GM23338 (cell line): ENCODE data around the gene GALNT1. TPM values are rescaled to one million over a fixed set of nuclear protein-coding genes. Genes with fewer than 3 reads are reported as not detected.

Experiments used
- ATAC-seq: fragments of 200-7000 bp; cut with Tn5 transposase; 3 replicates; pipeline ENCODE4 v1.9.1; 2020
- DNase-seq: peaks from one replicate; pipeline ENCODE4 v3.0.0-alpha.2; 2015; ENCODE audit warnings: low spot score
- H2AFZ ChIP-seq: fragments of 200-600 bp; sonication (generic); 2 replicates; pipeline ENCODE4 v1.8.0; 2016; ENCODE audit warnings: antibody characterized with exemption, mild to moderate bottlenecking, moderate library complexity
- H3F3A ChIP-seq: fragments of 200-600 bp; sonication (generic); replicated peaks from 2 replicates; pipeline ENCODE4 v1.8.0; 2017; ENCODE audit warnings: antibody characterized with exemption, mixed run types, low read depth
- H3K27ac ChIP-seq: fragments of 200-600 bp; sonication (generic); 2 replicates; pipeline ENCODE4 v1.6.1; 2016; ENCODE audit warnings: low read depth
- H3K27me3 ChIP-seq: fragments of 200-600 bp; sonication (generic); 2 replicates; pipeline ENCODE4 v1.8.0; 2016; ENCODE audit warnings: mild to moderate bottlenecking, mixed run types, moderate library complexity; ENCODE audit not compliant: insufficient read depth
- H3K36me3 ChIP-seq: fragments of 200-600 bp; sonication (generic); 2 replicates; pipeline ENCODE4 v1.8.0; 2016; ENCODE audit warnings: mild to moderate bottlenecking; ENCODE audit not compliant: insufficient read depth
- H3K4me1 ChIP-seq: fragments of 200-600 bp; sonication (generic); 2 replicates; pipeline ENCODE4 v1.8.0; 2016; ENCODE audit warnings: mild to moderate bottlenecking, moderate library complexity; ENCODE audit not compliant: insufficient read depth
- H3K4me2 ChIP-seq: fragments of 200-600 bp; sonication (generic); 2 replicates; pipeline ENCODE4 v1.7.1; 2017; ENCODE audit warnings: mixed run types
- H3K4me3 ChIP-seq: fragments of 200-600 bp; sonication (generic); 2 replicates; pipeline ENCODE4 v1.6.1; 2016; ENCODE audit warnings: mixed run types
- H3K79me2 ChIP-seq: fragments of 200-600 bp; sonication (generic); replicated peaks from 2 replicates; pipeline ENCODE4 v1.8.0; 2017; ENCODE audit warnings: mild to moderate bottlenecking; ENCODE audit not compliant: insufficient read depth
- H3K9me2 ChIP-seq: fragments of 200-600 bp; sonication (generic); 2 replicates; pipeline ENCODE4 v1.8.0; 2017; ENCODE audit not compliant: insufficient read depth
- H4K20me1 ChIP-seq: fragments of 200-600 bp; sonication (generic); replicated peaks from 2 replicates; pipeline ENCODE4 v1.8.0; 2017; ENCODE audit warnings: mild to moderate bottlenecking; ENCODE audit not compliant: insufficient read depth
- H3K27ac Mint-ChIP-seq: 2 replicates; pipeline ENCODE4 v1.8.0; 2020; ENCODE audit warnings: inconsistent platforms, mild to moderate bottlenecking, moderate library complexity, mixed read lengths
- H3K27me3 Mint-ChIP-seq: 3 replicates; pipeline ENCODE4 v1.8.0; 2022; ENCODE audit warnings: low read depth, mild to moderate bottlenecking, moderate library complexity, mixed read lengths, inconsistent platforms; ENCODE audit not compliant: insufficient read depth, poor library complexity
- H3K36me3 Mint-ChIP-seq: 3 replicates; pipeline ENCODE4 v1.8.0; 2021; ENCODE audit warnings: low read depth, mild to moderate bottlenecking, inconsistent platforms, moderate library complexity, mixed read lengths
- H3K4me1 Mint-ChIP-seq: 3 replicates; pipeline ENCODE4 v1.8.0; 2020; ENCODE audit warnings: mild to moderate bottlenecking, inconsistent platforms, mixed read lengths
- H3K4me3 Mint-ChIP-seq: 3 replicates; pipeline ENCODE4 v1.8.0; 2021; ENCODE audit warnings: moderate library complexity, mild to moderate bottlenecking, inconsistent platforms, mixed read lengths
- H3K9me3 Mint-ChIP-seq: 3 replicates; pipeline ENCODE4 v1.8.0; 2020; ENCODE audit warnings: moderate library complexity, mild to moderate bottlenecking, inconsistent platforms, mixed read lengths
- CREB1 ChIP-seq: fragments of 250-450 bp; sonication (Bioruptor Pico); IDR thresholded peaks from 2 replicates; pipeline ENCODE4 v1.5.0; 2020; ENCODE audit warnings: low read depth, mild to moderate bottlenecking, moderate library complexity
- ETS1 ChIP-seq: IDR thresholded peaks from 2 replicates; pipeline ENCODE4 v1.6.1; 2016; ENCODE audit warnings: antibody characterized with exemption
- EZH2 ChIP-seq: fragments of 200-600 bp; sonication (generic); IDR thresholded peaks from one replicate; pipeline ENCODE4 v1.8.0; 2017; ENCODE audit warnings: antibody characterized with exemption, mild to moderate bottlenecking, low read depth; ENCODE audit not compliant: unreplicated experiment
- EZH2phosphoT487 ChIP-seq: fragments of 200-600 bp; sonication (generic); IDR thresholded peaks from one replicate; pipeline ENCODE4 v1.8.1; 2018; ENCODE audit warnings: antibody characterized with exemption; ENCODE audit not compliant: unreplicated experiment
- JUNB ChIP-seq: IDR thresholded peaks from one replicate; pipeline ENCODE4 v1.6.1; 2016; ENCODE audit warnings: antibody characterized with exemption; ENCODE audit not compliant: unreplicated experiment
- NANOG ChIP-seq: IDR thresholded peaks from 2 replicates; pipeline ENCODE4 v1.6.1; 2016; ENCODE audit warnings: antibody characterized with exemption, borderline replicate concordance
- POLR2AphosphoS5 ChIP-seq: IDR thresholded peaks from 2 replicates; pipeline ENCODE4 v1.6.1; 2016; ENCODE audit warnings: antibody characterized with exemption, low read depth
- STAT1 ChIP-seq: IDR thresholded peaks from one replicate; pipeline ENCODE4 v1.6.1; 2016; ENCODE audit warnings: antibody characterized with exemption; ENCODE audit not compliant: unreplicated experiment
- ZNF114 ChIP-seq: fragments of 250-450 bp; sonication (Bioruptor Pico); IDR thresholded peaks from 2 replicates; pipeline ENCODE4 v1.5.0; 2020; ENCODE audit warnings: mild to moderate bottlenecking, moderate library complexity
- polyA plus RNA-seq: library from polyadenylated mRNA; unstranded; fragments of >200 nt; fragmentation: Nextera tagmentation; extraction: Ambion mirVana; gene quantifications from 2 replicates; pipeline ENCODE4 v1.2.1, GENCODE V29; 2016
- total RNA-seq: library from RNA; depleted of rRNA; stranded (reverse); fragments of >200 nt; shearing (Covaris generic); gene quantifications from 2 replicates; pipeline ENCODE4 v1.2.3, GENCODE V29; 2014
- TF ChIP-seq, protein P1 (sequence below), 2 experiments: fragments of 200-600 bp in 1 of 2; sonication (generic) in 1 of 2; conservative IDR thresholded peaks; 2 replicates each; pipeline versions ENCODE4 v1.5.1 to v1.6.1; 2016 to 2017; ENCODE audit warnings: antibody characterized with exemption in 2 of 2, low read depth in 2 of 2, mild to moderate bottlenecking in 2 of 2, moderate library complexity in 1 of 2
- TF ChIP-seq, protein P2 (sequence below): IDR thresholded peaks from one replicate; pipeline ENCODE4 v1.6.1; 2018; ENCODE audit warnings: antibody characterized with exemption; ENCODE audit not compliant: unreplicated experiment

GALNT1 gene
- total and polyA plus RNA-seq, 2 experiments from 2014 or later, result 37.4 to 60.8 TPM

DNA sequence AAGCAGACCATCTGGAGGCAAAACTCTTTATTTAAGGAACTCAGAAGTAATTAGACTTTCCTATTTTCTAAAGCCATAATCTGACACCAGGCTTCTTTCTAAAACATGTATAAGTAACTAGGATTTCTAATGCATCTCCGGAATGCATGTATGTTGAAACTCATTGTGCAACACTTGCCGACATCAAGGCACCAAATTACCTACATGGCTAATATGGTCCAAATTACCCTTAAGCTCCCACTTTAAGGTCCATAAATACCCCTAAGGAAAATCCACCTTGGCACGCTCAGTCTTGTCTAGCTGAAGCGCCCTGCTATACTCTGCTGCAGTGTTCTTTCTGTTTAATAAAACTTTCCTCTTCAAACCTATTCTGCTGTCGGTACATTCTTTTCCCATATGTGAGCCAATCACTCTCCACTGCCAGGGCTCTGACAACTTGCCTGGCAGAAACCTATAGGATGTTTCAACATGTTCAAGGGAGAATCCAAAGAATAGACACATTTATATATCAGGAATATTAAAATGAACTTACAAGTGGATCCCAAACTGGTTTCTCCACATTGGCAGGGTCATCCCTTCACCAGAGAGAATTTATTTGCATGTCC, 171.9 kb downstream of the GALNT1 start:
- DNase-seq (no peak), ATAC-seq (no peak)
- Mint-ChIP-seq H3K36me3 (peaks cover 26% of the 10 kb centered on the region), H3K27me3 (peaks cover 12% of the 10 kb centered on the region), H3K9me3 (peaks cover 19% of the 10 kb centered on the region), H3K4me3 (no peak overlapping the region), H3K4me1 (peaks cover 22% of the 10 kb centered on the region), H3K27ac (no peak overlapping the region; the same call in 1 of the 2 replicates)
- H3K9me2 ChIP-seq, result no peaks in the 10 kb centered on the region
- no peaks in the 10 kb centered on the region for H3K27me3 ChIP-seq
- no peak overlapping the region for H3K4me2 ChIP-seq
- no peak for TF ChIP-seq EZH2
- TF ChIP-seq, protein P1, sequence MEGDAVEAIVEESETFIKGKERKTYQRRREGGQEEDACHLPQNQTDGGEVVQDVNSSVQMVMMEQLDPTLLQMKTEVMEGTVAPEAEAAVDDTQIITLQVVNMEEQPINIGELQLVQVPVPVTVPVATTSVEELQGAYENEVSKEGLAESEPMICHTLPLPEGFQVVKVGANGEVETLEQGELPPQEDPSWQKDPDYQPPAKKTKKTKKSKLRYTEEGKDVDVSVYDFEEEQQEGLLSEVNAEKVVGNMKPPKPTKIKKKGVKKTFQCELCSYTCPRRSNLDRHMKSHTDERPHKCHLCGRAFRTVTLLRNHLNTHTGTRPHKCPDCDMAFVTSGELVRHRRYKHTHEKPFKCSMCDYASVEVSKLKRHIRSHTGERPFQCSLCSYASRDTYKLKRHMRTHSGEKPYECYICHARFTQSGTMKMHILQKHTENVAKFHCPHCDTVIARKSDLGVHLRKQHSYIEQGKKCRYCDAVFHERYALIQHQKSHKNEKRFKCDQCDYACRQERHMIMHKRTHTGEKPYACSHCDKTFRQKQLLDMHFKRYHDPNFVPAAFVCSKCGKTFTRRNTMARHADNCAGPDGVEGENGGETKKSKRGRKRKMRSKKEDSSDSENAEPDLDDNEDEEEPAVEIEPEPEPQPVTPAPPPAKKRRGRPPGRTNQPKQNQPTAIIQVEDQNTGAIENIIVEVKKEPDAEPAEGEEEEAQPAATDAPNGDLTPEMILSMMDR (conservative IDR thresholded peaks at IDR 0.05; ENCODE audit: low read depth in 2 of 2), result no peak
- TF ChIP-seq, protein P2, sequence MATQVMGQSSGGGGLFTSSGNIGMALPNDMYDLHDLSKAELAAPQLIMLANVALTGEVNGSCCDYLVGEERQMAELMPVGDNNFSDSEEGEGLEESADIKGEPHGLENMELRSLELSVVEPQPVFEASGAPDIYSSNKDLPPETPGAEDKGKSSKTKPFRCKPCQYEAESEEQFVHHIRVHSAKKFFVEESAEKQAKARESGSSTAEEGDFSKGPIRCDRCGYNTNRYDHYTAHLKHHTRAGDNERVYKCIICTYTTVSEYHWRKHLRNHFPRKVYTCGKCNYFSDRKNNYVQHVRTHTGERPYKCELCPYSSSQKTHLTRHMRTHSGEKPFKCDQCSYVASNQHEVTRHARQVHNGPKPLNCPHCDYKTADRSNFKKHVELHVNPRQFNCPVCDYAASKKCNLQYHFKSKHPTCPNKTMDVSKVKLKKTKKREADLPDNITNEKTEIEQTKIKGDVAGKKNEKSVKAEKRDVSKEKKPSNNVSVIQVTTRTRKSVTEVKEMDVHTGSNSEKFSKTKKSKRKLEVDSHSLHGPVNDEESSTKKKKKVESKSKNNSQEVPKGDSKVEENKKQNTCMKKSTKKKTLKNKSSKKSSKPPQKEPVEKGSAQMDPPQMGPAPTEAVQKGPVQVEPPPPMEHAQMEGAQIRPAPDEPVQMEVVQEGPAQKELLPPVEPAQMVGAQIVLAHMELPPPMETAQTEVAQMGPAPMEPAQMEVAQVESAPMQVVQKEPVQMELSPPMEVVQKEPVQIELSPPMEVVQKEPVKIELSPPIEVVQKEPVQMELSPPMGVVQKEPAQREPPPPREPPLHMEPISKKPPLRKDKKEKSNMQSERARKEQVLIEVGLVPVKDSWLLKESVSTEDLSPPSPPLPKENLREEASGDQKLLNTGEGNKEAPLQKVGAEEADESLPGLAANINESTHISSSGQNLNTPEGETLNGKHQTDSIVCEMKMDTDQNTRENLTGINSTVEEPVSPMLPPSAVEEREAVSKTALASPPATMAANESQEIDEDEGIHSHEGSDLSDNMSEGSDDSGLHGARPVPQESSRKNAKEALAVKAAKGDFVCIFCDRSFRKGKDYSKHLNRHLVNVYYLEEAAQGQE, result no peak
- TF ChIP-seq NANOG, result no peak
- TF ChIP-seq STAT1, result no peak
- no peak for TF ChIP-seq EZH2phosphoT487
- H3K27ac ChIP-seq, result no peak overlapping the region
- no peak overlapping the region for H2AFZ ChIP-seq
- H3K79me2 ChIP-seq, result no peaks in the 10 kb centered on the region
- no peaks in the 10 kb centered on the region for H3F3A ChIP-seq
- 0 out of 2 replicates have a peak, but pooled peaks cover 3% of the 10 kb centered on the region for H3K36me3 ChIP-seq
- H3K4me1 ChIP-seq, result peaks cover 10% of the 10 kb centered on the region; the same call in 1 of the 2 replicates
- no peaks in the 10 kb centered on the region for H4K20me1 ChIP-seq
- no peak overlapping the region for H3K4me3 ChIP-seq

DNA sequence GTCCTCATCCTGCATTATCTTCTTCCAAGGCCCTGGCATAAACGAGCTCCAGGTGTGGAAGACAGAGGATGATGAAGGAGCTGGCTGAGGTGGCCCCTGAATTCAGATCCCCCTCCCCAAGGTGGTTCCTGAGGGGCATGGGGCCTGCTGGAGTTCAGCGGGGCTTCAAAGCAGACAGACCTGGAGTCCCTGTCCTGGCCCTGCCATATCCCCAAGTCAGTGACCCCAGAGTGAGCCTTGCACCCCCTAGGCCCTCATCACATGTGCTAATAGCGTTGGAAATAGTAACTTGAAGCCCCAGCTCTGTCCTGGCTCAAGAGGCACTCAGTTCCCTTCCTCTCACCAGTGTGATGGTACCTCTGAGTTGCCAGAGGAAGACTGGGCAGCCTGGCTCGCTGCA, 172.9 kb downstream of the GALNT1 start:
- peaks cover 12% of the 10 kb centered on the region for H3K27me3 Mint-ChIP-seq
- Histone ChIP-seq H4K20me1 (no peaks in the 10 kb centered on the region), H2AFZ (no peak overlapping the region), H3K4me1 (peaks cover 7% of the 10 kb centered on the region; the same call in 1 of the 2 replicates), H3K36me3 (peaks cover 7% of the 10 kb centered on the region; the same call in 1 of the 2 replicates), H3K27me3 (no peaks in the 10 kb centered on the region), H3K9me2 (no peaks in the 10 kb centered on the region), H3K27ac (no peak overlapping the region), H3K4me3 (no peak overlapping the region), H3K4me2 (no peak overlapping the region), H3K79me2 (no peaks in the 10 kb centered on the region), H3F3A (no peaks in the 10 kb centered on the region)
- no peak for DNase-seq
- TF ChIP-seq POLR2AphosphoS5 (no peak), CREB1 (CRISPR knock-in tag) (no peak), ZNF114 (no peak), EZH2phosphoT487 (no peak), STAT1 (no peak), NANOG (no peak), JUNB (no peak), ETS1 (no peak)
- TF ChIP-seq, protein P2, result no peak
- TF ChIP-seq, protein P1 (conservative IDR thresholded peaks at IDR 0.05; ENCODE audit: low read depth in 2 of 2), result no peak
- H3K36me3 Mint-ChIP-seq, result peaks cover 35% of the 10 kb centered on the region
- peaks cover 27% of the 10 kb centered on the region for H3K9me3 Mint-ChIP-seq
- peaks cover 17% of the 10 kb centered on the region for H3K4me1 Mint-ChIP-seq
- no peak for ATAC-seq
- H3K4me3 Mint-ChIP-seq, result no peak overlapping the region
- no peak overlapping the region for H3K27ac Mint-ChIP-seq
